HG03196 (cell line): ENCODE measurements around the gene CEBPA.
"Not testable (repeated sequence)": the region's sequence is repeated elsewhere in the genome, so short reads cannot be mapped to it uniquely, and the experiment has no call there.

Source experiments
- ATAC-seq: cut with Tn5 transposase; IDR thresholded peaks from one replicate; pipeline ENCODE4 v1.9.1; 2021; ENCODE audit not compliant: unreplicated experiment

The CEBPA gene

DNA sequence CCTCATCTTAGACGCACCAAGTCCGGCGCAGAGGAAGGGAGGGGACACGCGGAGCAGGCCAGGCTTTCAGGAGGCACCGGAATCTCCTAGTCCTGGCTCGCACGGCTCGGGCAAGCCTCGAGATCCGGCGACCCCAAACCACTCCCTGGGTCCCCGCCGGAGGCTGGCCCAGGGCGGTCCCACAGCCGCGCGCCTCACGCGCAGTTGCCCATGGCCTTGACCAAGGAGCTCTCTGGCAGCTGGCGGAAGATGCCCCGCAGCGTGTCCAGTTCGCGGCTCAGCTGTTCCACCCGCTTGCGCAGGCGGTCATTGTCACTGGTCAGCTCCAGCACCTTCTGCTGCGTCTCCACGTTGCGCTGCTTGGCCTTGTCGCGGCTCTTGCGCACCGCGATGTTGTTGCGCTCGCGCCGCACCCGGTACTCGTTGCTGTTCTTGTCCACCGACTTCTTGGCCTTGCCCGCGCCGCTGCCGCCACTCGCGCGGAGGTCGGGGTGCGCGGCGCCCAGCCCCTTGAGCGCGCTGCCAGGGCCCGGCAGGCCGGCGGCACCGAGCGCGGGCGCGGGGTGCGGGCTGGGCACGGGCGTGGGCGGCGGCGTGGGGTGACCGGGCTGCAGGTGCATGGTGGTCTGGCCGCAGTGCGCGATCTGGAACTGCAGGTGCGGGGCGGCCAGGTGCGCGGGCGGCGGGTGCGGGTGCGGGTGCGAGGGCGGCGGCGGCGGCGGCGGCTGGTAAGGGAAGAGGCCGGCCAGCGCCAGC, 1.0 kb downstream of the CEBPA start:
- no peak for ATAC-seq

GRCh38 chr19:33300894-33301143, 1.5 kb downstream of the CEBPA start:
- no peak for ATAC-seq

- ATAC-seq: no peak
Measured at GRCh38 chr19:33300009-33300893, 2.1 kb downstream of the CEBPA start.

GRCh38 chr19:33299051-33299688, 3.2 kb downstream of the CEBPA start:
- ATAC-seq: no peak

GRCh38 chr19:33298146-33298911, 4.0 kb downstream of the CEBPA start:
- no peak for ATAC-seq

GRCh38 chr19:33297401-33298145, 4.8 kb downstream of the CEBPA start:
- no peak for ATAC-seq

DNA sequence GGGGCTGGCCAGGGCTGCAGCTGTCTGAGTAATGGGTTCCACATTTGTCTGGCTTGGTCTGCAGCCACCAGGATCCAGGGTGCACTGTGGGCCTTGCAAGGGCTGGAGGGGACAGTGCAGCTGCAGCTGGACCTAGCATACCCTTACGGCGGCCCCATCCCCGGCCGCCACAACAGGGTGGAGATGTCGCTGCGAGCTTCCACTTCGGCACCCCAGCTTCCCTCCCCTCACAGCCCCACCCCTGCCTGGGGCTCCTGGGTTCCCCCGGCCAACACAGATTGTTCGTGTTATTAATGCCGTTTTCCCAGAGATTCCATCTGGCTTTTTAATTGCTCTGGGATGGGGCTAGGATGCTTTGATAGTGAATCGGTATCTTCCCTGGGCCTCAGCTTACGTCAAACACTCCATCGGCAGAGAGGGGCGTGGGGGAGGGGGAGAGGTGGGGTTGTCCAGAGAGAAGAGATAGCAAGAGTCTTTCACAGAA, 5.8 kb downstream of the CEBPA start:
- no peak for ATAC-seq

- ATAC-seq: no peak
Measured at GRCh38 chr19:33295621-33296487, 6.5 kb downstream of the CEBPA start.

DNA sequence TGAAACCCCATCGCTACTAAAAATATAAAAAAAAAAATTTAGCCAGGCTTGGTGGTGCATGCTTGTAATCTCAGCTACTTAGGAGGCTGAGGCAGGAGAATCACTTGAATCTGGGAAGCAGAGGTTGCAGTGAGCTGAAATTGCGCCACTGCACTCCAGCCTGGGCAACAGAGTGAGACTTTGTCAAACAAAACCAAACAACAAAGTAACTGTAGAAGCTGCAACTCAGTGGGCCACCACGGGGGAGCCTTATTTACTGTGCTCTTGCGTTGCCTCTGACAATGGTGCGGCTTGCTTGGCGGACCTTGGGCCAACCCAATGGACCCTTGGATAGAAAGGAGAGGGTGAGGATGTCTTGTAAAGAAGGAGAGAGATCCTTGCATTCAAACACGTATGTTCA, 7.3 kb downstream of the CEBPA start:
- ATAC-seq: not testable (repeated sequence)

DNA sequence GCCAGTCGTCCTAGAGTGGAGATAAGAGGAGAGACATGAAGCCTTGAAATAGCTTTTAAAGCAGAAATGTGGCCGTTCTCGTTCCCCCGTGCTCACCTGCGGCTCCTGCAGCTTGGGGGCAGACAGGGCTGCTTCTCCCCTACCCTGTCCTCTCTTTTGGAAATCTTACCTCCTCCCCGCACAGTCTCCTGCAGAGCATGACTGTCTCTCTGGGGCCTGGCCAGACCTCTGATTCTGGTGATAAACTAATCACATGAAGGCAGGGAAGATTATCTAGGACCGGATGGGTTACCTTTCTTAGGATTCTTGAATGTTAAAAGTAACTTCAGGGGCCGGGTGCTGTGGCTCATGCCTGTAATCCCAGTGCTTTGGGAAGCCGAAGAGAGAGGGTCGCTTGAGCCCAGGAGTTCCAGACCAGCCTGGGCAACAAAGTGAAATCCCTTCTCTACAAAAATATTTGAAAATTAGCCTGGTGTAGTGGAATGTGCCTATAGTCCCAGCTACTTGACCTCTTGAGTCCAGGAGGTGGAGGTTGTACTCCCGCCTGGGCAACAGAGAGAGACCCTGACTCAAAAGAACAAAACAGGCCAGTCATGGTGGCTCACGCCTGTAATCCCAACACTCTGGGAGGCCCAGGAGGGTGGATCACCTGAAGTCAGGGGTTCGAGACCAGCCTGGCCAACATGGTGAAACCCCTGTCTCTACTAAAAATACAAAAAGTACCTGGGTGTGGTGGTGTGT, 8.1 kb downstream of the CEBPA start:
- no peak for ATAC-seq

GRCh38 chr19:33293255-33294057, 8.9 kb downstream of the CEBPA start:
- no peak for ATAC-seq

DNA sequence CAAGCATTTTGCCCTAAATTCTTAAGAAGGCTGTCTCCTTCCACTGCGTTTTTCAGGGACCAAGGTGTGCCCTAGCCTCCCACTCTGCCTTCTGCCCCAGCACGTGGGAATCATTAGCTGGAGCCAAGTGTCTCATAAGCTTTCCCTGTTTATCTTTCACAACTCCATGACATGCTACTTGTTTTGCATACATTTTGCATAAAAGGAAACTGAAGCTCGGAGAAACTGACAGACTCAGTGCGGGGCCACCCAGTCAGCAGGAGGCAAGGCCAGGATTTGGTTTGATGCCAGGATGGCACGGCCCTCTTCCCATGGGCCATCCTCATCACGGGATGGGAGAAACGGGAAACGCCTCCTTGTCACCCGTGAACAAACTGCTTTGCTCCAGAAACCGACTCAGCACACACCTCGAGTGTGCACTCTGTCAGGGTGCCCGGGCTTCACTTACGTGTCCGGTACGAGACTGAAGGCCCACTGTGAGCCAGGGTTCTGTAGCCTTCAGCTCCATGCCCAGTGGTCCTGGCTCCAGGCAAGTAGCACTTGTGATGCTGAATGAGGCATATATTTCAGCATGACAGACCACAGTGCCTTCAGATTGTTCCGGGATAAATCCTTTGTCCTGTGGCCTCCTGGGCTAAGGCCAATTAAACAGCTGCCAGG, 9.6 kb downstream of the CEBPA start:
- ATAC-seq: no peak

- no peak for ATAC-seq
Measured at GRCh38 chr19:33291623-33292534, 10.5 kb downstream of the CEBPA start.

DNA sequence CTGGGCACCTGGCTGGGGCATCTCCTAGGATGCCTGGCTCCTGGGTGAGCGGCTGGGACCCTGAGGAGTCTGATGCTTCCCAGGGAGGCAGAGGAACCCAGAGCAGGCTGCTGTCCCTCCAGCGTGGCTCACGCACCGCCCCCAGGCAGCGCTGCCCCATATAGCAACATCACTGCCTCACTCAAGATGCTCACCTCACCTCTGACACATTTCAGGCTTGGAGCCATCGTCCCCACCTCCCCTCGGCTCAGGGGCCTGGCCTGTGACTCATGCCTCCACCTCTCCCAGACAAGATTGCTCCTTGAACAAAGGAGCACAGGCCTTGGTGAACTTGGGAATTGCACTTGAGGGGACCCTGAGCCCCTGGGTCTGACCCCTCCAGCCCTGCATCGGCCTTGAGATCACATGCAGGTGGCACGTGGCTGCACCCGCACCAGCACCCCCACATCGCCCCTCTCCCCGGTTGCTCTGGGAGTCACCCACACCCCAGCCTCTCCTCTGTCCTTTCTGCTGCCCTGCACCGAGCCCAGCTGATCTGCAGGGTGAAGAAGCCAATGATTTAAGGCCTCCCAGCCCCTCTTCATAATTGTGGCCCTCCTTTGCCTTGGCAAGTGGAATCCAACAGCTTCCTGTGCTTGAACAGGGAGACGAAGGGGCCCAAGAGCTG, 11.2 kb downstream of the CEBPA start:
- no peak for ATAC-seq

GRCh38 chr19:33290082-33290815, 12.1 kb downstream of the CEBPA start:
- no peak for ATAC-seq
